Right kidney (tissue), 1 donor: ENCODE data around the gene RGS6.

Source experiments
- DNase-seq: peaks from one replicate; pipeline ENCODE4 v3.0.0-alpha.2; 2016

The RGS6 gene

DNA sequence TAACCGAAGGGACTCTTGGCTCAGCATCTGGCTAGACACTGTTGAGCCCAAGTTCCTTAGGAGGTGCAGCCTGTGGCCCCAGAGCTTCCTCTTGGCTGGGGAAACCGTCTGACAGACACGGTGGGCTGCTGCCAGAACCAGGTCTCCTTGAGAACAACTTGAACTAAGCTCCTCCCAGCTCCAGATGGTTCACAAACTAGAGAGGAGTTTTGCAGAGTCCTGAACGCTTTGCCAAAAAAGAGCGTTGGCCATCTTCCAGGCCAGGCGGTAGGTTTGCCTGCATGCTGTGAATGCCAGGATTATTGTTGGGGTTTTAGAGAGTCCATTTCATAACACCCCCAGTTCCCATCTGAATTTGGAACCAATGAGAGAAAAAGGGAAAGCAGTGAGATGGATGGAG, 399.8 kb downstream of the RGS6 start:
- DNase-seq: no peak

DNA sequence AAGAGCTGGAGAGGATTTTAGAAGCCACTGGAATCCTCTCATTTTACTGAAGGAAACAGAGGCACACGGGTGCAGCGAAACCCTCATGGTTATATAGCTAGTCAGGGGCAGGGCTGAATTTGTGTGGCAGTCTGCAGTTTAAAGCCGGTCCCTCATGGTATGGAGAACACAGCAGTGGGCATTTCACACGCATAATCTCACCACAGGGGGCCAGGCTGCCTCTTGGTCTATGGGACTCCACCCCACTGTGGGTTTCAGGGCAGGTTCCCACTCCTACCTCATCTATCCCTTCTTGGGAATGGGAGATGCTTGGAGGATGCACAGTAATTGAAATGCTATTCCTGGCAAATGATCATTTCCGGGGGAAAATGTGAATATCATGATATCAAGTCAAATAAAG, 400.6 kb downstream of the RGS6 start:
- DNase-seq: no peak

DNA sequence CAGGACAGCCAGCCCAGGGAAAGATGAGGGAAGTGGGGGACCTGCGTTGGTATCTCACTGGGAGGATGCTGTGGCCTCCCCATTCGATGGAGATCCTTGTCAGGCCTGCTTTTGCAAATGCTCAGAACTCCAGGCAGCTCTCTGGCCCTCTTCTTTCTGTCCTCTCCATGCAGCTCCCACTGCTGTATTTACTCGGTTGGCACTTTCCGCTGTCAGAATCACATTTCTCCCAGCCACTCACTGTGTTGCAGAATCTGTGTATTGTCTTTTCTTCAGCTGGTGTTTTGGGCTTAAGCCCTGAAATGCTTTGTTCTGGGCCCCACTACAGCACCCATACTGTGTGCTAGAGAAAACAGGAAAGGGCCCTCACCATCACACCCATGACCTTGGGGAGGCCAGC, 401.1 kb downstream of the RGS6 start:
- DNase-seq: no peak

DNA sequence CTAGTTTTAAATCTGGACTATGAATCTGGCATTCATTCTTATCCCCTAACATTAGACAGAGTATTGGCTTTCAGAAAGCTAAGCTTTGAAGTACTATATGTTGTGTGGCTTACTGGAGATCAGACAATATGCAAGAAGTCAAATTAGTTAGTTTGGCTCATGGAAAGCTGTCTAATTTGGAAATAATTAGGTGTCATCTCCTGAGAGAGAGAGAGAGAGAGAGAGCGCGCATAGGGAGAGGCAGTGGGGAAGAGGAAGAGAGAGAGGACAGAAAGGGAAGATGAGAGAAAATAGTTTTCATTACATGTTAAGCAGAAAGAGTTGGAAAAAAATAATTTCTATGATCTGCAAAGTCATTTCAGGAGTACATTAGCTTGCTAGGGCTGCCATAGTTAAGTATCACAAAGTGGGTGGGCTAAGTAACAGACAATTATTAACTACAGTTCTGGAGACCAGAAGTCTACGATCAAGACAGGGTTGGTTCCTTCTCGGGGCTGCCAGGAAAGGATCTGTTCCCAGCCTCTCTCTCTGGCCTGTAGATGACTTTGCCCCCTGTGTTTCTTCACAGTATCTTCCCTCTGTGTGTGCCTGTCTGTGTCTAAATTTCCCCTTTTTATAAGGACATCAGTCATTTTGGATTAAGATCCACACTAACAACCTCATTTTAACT, 404.2 kb downstream of the RGS6 start:
- no peak for DNase-seq

DNA sequence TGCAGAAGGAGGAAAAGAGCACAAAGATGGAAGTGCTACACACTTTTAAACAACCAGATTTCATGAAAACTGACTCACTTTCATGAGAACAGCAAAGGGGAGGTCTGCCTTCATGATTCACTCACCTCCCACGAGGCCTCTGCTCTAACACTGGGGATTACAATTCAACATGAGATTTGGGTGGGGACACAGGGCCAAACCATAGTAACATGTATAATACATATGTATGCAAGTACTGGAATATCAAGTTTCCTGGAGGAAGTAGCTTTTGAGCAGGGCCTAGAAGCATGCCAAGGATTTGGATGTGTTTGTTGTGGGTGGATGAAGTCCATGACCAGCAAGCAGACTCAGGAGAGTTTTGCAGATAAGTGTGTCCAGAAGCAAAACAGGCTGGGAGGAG, 409.0 kb downstream of the RGS6 start:
- no peak for DNase-seq

DNA sequence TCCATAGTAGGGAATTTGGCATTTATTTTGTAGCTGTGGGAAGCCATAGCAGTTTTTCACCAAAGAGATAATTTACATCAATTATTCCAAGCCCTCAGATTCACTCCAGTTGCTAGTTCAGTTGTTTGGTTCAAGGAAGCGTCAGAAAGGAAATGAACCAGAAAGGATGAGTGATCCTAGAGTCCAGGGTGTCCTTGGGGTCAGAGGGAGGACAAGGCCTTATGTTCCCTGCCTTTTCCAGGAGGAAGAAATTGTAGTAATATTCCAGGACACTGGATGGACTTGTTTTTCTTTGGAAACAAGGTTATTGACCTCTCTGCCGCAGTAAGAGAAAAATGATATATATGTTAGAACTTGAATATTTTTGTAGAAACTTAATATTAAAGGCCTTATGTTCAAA, 409.5 kb downstream of the RGS6 start:
- DNase-seq: no peak

DNA sequence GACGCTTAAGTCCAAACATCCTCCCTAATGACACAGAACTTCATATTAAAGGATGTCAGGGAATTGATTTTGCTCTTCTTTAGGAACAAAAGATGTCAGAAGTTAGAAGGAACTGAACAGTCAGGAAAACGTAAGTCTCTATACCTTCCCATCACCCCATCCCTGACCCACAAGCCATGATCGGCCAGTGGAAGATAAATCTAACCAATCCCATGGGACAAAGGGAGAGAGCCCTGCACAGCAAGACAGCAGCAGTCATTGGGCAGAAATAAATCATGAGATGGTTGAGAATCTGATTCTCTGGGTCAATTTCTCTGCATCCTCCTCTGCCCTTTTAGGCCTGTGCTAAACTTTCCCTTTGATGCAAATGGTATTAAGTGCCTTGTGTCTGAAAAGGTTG, 414.9 kb downstream of the RGS6 start:
- no peak for DNase-seq

DNA sequence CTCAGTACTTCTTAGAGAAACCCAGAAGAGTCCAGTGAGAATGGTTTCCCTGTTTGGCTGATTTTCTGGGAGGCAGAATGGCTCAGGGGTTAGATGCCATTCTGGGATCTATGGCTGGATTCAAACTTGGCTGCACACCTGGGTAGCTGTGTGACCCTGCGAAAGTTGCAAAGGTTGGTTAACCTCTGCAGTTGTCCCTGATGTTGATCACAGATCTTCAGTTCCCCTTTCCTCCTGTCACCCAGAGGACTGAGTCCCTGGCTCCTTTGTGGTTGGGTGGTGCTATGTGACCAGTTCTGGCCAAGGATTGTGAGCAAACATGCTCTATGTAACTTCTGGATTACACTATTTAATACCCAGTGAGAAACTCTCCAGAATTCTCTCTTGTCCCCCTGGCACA, 418.0 kb downstream of the RGS6 start:
- DNase-seq: no peak

DNA sequence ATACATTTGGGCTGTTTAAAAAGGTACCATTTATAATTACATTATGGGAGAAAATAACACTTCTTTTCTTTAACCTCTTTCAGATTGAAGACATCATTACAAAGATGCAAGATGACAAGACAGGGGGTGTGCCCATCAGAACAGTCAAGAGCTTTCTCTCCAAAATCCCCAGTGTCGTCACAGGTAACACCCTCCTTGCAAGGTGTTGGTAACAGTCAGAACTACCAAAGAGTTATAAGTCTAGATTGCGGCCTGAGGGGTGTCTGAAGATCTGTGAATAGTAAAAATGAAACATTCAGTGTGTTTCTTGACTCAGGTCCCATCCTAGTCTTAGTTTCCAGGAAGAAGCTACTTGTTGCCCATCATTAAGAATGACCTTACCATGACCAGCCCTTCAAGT, 419.8 kb downstream of the RGS6 start:
- DNase-seq: no peak

DNA sequence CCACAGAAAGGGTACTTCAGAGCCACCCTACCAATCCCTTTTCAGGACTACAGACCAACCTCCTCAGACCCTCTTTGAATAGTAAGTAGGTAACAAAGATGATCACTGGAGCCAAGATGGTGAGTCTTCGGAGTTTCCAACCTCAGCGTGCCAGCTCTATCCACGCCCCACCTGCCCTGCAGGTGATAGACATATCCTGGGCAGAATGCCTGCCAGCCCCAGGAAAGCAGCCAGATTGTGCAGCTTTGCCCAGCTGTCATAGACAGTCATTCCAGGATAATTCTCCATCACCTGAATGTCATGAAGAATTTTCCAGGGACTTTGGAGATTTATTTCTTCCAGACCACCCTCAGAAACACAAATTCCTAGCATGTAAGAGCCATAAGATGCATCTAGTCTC, 434.4 kb downstream of the RGS6 start:
- no peak for DNase-seq

DNA sequence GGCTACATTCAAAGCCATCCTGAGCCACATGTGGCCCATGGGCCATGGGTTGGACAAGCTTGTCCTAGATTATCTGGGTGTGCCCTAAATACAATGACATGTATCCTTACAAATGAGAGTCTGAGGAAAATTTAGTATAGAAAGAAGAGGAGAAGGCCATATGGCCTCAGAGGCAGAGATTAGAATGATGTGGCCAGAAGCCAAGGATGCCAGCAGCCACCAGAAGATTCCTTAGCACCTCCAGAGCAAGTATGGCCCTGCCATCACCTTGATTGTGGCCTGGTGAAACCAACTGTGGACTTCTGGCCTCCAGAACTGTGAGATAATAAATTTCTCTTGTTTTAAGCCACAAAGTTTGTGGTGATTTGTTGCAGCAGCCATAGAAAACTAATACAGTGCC, 436.9 kb downstream of the RGS6 start:
- no peak for DNase-seq

DNA sequence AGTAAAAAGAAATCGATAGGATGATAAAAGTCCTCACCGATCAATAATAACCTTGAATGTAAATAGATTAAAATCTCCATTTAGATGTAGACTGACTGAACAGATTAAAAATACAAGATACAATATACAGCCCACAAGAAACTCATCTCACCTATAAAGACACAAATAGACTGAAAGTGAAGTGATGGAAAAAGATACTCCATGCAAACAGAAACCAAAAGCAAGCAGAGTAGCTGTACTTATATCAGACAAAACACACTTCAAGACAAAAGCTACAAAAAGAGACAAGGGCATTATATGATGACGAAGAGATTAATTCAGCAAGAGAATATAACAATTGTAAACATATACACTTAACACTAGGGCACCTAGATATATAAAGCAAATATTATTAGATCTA, 444.8 kb downstream of the RGS6 start:
- DNase-seq: no peak

DNA sequence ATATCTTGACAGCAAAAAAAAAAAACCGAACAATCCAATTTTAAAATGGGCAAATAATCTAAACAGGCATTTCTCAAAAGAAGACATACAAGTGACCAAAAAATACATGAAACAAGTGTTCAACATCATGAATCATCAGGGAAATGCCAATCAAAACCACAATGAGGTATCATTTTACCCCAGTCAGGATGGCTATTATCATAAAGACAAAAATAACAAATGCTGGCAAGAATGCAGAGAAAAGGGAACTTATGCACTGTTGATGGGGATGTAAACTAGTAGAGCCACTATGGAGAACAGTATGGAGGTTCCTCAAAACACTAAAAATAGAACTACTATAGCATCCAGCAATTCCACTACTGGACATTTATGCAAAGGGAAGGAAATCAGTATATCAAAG, 448.2 kb downstream of the RGS6 start:
- no peak for DNase-seq

DNA sequence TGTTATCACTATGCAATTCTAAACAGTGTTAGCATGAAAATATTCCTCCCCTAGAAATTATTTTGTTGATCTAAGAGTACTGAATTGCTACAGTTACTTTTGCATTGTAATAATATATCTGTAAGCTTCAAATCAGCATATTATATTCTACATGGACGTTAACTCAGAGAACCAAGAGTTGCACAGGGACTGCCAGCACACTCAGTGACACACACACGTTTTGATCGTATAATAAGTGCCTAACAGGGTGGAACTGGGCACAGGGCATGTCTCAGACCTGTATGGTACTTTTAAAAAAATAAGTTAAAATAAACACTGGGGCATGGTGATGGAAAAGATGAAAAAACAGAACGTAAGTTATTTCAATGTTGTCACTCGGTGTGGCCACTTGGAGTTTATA, 451.6 kb downstream of the RGS6 start:
- DNase-seq: no peak

DNA sequence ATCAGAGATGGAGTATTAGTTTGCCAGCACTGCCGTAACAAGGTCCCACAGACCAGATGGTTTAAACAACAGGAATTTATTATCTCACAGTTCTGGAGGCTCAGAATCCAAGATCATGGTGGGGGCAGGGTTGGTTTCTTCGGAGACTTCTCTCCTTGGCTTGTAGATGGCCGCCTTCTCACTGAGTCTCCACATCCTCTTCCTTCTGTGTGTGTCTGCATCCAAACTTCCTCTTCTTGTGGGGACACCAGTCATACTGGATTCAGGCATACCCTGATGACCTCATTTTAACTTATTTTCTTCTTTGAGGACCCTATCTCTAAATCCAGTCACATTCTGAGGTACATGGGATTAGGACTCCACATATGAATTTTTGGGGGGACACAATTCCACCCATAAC, 455.5 kb downstream of the RGS6 start:
- DNase-seq: no peak

DNA sequence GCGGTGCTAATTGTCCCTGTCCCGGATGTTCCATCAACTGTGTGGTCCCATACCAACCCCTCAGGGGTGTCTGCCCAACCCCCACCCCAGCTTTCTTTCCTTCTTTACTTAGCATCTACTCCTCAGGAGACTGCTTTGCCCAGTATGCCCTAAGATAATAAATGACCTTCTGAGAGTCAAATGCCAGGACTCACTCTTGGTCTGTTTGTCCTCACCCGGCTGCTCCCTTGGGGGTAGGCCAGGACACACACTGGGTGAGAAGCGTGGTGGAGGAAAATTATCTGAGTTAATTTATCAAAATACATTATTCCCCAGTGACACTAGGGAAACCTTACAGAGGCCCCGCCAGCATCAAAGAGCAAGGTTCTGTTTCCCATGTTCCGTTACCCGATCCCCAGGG, 457.0 kb downstream of the RGS6 start:
- DNase-seq: no peak

DNA sequence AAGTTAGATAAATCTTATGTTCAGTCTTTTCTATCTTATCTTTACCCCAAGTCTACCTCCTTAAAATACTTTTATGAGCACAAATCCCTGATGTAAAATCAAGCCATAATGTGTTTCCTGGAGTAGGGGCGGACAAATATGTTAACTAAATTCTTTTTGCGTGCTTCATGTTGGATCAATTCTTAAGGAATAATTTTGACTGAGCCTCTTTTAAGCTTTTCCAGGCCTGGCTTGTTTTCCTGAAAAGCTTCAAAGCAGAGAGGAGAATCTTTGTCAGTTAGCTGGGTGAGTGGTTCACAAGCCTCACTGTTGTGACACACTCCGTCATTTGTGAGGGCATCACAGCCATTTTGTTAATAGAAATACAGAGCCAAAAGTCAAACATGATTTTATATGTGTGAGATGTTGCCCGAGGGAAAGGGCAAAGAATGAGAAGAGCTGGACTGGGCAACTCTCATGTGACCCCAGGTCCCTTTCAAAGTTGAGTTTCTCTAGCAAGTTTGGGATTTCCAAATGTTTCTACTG, 468.9 kb downstream of the RGS6 start:
- DNase-seq: no peak

DNA sequence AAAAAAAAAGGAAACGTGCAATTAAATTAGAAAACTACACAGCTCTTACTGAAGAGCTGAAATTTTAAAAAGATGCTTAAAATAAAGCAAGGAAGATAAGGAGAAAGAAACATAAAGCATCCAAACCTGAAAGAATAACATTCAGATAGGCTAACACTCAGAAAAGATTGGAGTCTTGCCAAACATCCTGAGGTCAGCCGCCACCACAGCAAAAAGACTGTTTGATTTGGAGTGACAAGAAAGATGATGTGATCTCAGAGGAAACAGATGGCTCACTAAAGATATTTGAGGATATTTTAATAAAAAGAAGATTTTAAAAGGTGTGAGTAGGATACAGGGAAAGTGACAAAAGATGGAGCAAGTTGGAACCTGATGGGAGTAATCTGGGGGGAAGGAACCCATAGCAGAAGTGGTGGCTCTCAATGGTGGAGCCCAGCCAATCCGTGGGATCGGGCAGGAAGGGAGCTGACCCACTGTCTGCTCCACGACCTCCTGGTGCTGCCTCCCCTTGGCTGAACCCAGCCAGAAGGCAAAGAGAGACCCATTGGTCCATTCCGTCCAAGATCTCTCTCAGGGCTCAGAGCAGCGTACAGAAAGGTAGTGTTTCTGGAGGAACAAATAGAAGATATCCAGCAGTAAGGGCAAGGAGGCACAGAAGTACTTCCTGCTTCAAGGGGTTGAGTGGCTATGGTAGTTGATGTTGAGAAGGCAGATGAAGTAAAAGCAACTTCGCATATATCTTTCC, 469.6 kb downstream of the RGS6 start:
- no peak for DNase-seq

DNA sequence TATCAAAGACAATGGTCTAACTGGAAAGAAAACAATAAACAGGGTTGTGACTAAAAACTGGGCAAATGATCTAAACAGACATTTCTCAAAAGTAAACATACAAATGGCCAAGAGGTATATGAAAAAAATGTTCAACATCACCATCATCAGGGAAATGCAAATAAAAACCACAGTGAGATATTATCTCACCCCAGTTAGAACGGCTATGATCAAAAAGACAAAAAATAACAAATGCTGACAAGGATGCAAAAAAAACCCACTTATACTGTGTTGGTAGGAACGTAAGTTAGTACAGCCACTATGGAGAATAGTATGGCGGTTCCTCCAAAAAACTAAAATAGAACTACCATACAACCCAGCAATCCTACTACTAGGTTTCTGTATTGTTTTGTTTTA, 470.1 kb downstream of the RGS6 start:
- DNase-seq: no peak

DNA sequence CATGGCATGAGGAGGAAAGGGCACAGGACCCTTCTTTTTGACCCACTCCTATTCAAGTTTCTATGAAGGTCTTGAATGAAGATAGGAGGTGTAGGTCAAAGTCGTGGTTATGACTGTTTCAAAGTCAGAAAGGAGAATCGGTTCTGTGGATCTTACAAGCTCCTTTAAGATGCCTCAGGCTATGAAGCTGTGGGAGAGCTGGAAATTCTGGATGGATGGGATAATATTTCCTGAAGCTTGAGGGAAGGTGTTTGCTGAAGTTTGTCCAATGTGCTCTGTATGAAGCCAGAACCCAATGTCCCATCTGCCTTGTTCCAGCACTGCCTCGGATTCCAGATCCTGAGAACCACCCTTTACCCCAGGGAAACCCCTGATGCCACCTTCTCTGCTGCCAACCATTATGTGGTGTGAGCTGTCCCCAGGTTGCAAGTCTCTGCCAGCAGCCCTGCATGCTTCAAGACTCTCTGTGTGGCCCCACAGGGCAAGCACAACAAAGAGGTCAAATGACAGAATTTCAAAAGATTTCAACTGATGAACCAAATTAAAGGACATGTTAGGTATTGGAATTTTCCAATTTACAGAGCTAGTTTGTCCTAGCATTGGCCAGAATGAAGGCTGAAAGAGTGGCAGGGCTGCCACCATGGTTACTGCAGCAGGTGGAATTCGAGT, 472.0 kb downstream of the RGS6 start:
- no peak for DNase-seq

DNA sequence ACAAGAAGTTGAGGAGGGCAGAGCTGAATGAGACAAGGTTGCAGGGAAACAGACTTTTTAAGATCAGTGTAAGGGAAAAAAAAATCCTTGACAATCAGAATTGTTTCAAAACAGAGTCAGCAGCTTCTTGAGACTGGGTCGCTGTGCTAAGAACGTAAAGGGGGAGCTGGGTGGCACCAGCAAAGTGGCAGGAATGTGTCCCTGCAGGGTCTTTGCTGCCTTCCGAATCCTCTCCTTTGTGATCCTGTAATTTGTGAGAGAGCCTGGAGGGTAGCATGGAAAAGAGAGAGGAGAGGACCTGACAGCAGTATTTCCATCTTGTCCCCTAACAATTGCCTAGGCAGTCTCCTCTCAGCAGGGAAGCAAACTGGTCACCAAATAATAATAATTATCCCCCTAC, 472.8 kb downstream of the RGS6 start:
- no peak for DNase-seq

DNA sequence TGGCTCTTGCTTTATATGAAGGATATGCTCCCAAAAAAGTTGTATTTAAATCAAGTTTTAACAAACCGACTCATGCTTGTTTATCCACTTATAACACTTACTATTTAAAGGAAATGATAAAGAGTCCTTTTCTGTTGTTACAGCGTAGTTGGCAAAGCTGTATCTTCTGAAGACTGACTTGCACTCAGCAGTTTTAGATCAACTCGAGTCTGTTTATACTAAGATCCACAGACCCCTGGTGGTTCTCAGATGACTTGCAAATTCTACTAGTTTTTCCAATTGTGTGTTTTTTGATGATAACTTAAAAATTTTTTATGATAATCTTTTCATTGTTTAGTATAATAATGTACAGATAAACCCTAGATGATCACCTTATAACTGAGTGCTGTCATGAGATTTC, 475.8 kb downstream of the RGS6 start:
- DNase-seq: no peak

DNA sequence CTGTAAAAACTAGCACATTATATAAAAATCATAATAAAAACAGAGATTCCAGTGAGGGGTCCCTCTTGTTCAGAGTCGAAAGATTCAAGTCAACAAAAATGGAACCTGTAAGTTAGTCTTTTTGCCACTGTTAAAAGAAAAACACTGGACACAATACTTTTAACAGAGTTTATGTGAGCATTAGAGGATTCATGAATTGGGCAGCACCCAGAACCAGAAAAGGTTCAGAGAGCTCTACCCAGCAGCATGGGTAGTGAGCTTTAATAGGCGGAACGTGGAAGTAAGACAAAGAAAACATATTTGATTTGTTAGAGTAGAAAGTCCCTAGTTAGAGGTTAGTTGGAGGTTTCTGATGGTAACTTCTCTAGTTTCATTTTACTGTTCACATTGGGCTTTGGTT, 476.8 kb downstream of the RGS6 start:
- DNase-seq: no peak
